Amniotic epithelial cell (primary cell): ENCODE results near the gene FBH1.

Experiments
- DNase-seq: peaks from one replicate; pipeline ENCODE4 v3.0.0-alpha.2; 2010; ENCODE audit warnings: low read depth

The FBH1 gene

GRCh38 chr10:5978230-5978489 lies 88.1 kb downstream of the FBH1 start:
- DNase-seq, result no peak

GRCh38 chr10:5981529-5981928 lies 91.5 kb downstream of the FBH1 start:
- no peak for DNase-seq

DNA sequence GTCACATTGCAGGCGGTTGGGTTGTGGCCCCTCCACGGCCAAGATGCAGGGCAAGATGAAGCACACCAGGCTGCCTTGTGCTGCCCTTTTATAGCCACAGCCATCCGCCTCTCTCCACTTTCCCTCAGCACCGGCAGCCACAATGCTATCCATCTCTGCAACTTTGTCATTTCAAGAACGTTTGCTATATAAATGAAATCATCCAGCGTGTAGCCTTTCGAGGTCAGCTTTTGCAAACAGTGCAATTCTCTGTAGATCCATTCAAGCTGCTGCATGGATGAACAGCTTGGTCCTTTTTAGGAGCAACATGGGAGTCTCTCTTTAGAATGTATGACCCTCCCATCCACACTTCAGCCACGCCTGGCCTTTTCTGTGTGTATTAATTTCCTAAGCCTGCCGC lies 93.7 kb downstream of the FBH1 start:
- no peak for DNase-seq

DNA sequence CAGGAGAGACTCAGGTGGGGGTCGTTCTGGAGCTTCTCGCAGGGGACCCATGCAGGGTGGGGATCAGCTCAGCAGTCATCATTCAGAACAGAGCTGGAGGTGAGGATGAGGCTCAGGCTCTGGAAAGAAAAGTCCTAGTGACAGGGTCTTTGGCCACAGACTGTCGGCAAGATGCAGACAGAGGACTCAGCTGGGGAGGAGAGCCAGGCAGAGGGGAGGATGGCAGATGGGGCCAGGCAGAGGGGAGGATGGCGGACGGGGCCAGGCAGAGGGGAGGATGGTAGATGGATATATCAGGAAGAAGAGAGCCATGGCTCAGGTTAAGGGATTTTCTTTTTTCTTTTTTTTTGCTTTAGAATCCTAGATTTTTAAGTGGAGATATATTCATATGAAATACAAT lies 95.0 kb downstream of the FBH1 start:
- no peak for DNase-seq
